ENCODE data around the gene CACNA2D3. TPM values are rescaled to one million over a fixed set of nuclear protein-coding genes. Genes with fewer than 3 reads are reported as not detected.
A peak's percentile ranks its signal among the peaks of the same experiment; 100 is the strongest.

CACNA2D3 gene
- total RNA-seq, 1 donor from 2014 or later = 0.70 TPM

DNA sequence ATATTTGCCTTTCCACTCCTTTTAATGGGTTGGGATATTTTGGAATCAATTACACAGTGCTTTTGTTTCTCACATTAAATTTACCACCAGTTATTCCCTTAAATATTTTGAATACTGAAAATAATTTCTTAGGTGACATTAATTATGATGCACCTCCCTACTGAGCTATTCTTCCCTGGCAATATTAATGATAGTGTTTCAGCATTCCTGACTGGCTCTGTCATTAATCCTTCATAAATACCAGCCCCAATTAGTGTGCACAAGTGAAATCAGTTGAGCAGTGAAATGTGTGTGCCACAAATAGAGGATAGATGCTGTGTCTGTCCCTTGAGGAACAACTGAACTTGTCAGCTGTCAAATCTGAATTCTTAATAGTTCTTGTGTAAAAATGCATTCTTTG lies 304.0 kb downstream of the CACNA2D3 start:
- H3K27me3 Mint-ChIP-seq (ENCODE audit: low read depth, unreplicated experiment) = peaks cover 2% of the 10 kb centered on the region
- Histone ChIP-seq H3K27ac (ENCODE audit: low read depth, low read length) (no peak overlapping the region), H3K4me2 (ENCODE audit: low read length) (no peak overlapping the region), H3K36me3 (ENCODE audit: insufficient read depth, low read length) (no peaks in the 10 kb centered on the region), H3K79me2 (ENCODE audit: insufficient read depth, low read length) (no peaks in the 10 kb centered on the region), H4K20me1 (ENCODE audit: insufficient read depth, low read length) (no peaks in the 10 kb centered on the region), H3K9ac (ENCODE audit: low read length) (no peak overlapping the region), H3K9me3 (ENCODE audit: insufficient read depth, low read depth, low read length) (no peaks in the 10 kb centered on the region), H3K4me1 (ENCODE audit: insufficient read depth, low read length) (peaks cover 15% of the 10 kb centered on the region), H3K4me3 (ENCODE audit: insufficient read depth, low read depth, low read length) (no peak overlapping the region), H3K27me3 (ENCODE audit: insufficient read depth, low read length) (no peaks in the 10 kb centered on the region), H2AFZ (ENCODE audit: low read depth, low read length) (no peak overlapping the region)
- H3K27ac Mint-ChIP-seq (ENCODE audit: unreplicated experiment) = no peak overlapping the region
- H3K4me3 Mint-ChIP-seq (ENCODE audit: unreplicated experiment) = no peak overlapping the region
- DNase-seq (ENCODE audit: low read depth) = peak; percentile 4
- H3K36me3 Mint-ChIP-seq (ENCODE audit: low read depth, unreplicated experiment) = no peaks in the 10 kb centered on the region
- FAIRE-seq = no peak
- peaks cover 4% of the 10 kb centered on the region for H3K4me1 Mint-ChIP-seq (ENCODE audit: low read depth, unreplicated experiment)
- TF ChIP-seq EZH2 (IDR thresholded peaks at IDR 0.05; ENCODE audit: insufficient read depth, low read length) = no peak
- TF ChIP-seq, protein P1, sequence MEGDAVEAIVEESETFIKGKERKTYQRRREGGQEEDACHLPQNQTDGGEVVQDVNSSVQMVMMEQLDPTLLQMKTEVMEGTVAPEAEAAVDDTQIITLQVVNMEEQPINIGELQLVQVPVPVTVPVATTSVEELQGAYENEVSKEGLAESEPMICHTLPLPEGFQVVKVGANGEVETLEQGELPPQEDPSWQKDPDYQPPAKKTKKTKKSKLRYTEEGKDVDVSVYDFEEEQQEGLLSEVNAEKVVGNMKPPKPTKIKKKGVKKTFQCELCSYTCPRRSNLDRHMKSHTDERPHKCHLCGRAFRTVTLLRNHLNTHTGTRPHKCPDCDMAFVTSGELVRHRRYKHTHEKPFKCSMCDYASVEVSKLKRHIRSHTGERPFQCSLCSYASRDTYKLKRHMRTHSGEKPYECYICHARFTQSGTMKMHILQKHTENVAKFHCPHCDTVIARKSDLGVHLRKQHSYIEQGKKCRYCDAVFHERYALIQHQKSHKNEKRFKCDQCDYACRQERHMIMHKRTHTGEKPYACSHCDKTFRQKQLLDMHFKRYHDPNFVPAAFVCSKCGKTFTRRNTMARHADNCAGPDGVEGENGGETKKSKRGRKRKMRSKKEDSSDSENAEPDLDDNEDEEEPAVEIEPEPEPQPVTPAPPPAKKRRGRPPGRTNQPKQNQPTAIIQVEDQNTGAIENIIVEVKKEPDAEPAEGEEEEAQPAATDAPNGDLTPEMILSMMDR (IDR thresholded peaks at IDR 0.05; ENCODE audit: insufficient read depth, low read depth, low read length) = no peak
- no peaks in the 10 kb centered on the region for H3K9me3 Mint-ChIP-seq (ENCODE audit: unreplicated experiment)

DNA sequence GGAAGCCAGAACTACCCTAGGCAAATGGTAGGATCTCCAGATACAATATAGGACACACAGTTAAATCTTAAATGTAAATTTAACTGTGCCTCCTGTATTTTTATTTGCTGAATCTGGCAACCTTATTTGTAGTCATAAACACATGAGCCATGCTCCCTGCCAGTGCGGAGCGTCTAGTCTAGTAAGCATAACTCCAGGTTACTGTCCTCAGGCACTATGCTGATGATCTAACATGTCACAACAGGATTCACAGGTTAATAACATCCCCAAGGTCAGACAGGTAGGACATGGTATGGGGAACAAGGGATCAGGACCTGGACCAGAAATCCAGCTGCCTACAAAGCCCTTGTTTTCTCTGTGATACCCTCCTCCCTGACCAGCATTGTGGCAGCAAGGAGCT lies 305.1 kb downstream of the CACNA2D3 start:
- no peak for FAIRE-seq
- no peaks in the 10 kb centered on the region for H3K9me3 ChIP-seq (ENCODE audit: insufficient read depth, low read depth, low read length)
- H4K20me1 ChIP-seq (ENCODE audit: insufficient read depth, low read length) = no peaks in the 10 kb centered on the region
- peak overlapping the region; percentile 50 for H3K27ac ChIP-seq (ENCODE audit: low read depth, low read length)
- H3K4me1 ChIP-seq (ENCODE audit: insufficient read depth, low read length) = peaks cover 15% of the 10 kb centered on the region
- H3K4me2 ChIP-seq (ENCODE audit: low read length) = peak overlapping the region; percentile 78
- peaks cover 4% of the 10 kb centered on the region for H3K4me1 Mint-ChIP-seq (ENCODE audit: low read depth, unreplicated experiment)
- no peaks in the 10 kb centered on the region for H3K9me3 Mint-ChIP-seq (ENCODE audit: unreplicated experiment)
- peaks cover 2% of the 10 kb centered on the region for H3K27me3 Mint-ChIP-seq (ENCODE audit: low read depth, unreplicated experiment)
- H3K27me3 ChIP-seq (ENCODE audit: insufficient read depth, low read length) = no peaks in the 10 kb centered on the region
- TF ChIP-seq, protein P1 (IDR thresholded peaks at IDR 0.05; ENCODE audit: insufficient read depth, low read depth, low read length) = no peak
- TF ChIP-seq EZH2 (IDR thresholded peaks at IDR 0.05; ENCODE audit: insufficient read depth, low read length) = no peak
- H3K36me3 ChIP-seq (ENCODE audit: insufficient read depth, low read length) = no peaks in the 10 kb centered on the region
- no peak overlapping the region for H3K4me3 Mint-ChIP-seq (ENCODE audit: unreplicated experiment)
- H3K9ac ChIP-seq (ENCODE audit: low read length) = peak overlapping the region; percentile 46
- no peak overlapping the region for H3K4me3 ChIP-seq (ENCODE audit: insufficient read depth, low read depth, low read length)
- H3K79me2 ChIP-seq (ENCODE audit: insufficient read depth, low read length) = no peaks in the 10 kb centered on the region
- no peak overlapping the region for H3K27ac Mint-ChIP-seq (ENCODE audit: unreplicated experiment)
- no peak for DNase-seq (ENCODE audit: low read depth)
- H3K36me3 Mint-ChIP-seq (ENCODE audit: low read depth, unreplicated experiment) = no peaks in the 10 kb centered on the region
- no peak overlapping the region for H2AFZ ChIP-seq (ENCODE audit: low read depth, low read length)

DNA sequence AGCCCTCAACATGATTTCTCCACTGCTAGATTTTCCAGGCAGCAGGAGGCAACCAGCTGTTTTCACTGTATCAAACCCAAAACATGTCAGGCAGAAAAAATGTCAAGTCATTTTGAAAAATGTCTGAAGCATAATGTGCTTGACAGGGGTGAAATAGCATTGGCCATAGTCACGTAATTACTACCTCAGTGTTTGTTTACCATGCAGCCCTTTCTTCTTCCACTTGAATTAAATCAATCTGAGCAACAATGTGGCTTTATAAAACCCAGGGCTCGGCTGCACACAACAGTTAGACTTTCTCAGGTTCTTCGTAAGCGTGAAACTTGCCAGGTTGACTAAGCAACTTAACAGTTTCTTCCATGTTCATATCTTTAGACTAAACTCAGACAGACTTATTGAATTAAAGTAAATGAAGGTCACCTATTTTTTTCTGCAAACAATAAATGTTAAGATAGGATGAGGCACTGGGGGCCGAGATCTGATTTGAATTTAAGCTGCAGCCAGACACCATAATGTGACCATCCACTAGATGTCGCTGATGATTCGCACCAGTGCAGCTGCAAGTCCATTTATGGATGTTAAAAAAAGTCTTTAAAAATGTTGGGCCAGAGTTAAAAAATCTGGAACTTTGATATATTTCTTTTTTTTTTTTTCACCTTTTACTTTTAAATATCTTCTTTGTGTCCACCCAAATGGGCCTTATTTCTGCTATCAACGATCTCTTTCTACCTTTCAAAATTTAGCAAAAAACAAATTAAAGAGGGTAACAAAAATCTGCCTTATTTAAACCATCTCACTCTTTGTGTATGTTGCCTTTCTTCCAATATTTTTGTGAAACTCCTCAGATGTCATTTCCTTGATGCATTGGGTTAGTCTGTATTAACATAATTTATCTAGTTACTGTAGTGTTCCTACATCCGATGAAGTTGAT lies 305.9 kb downstream of the CACNA2D3 start:
- Mint-ChIP-seq H3K9me3 (ENCODE audit: unreplicated experiment) (no peaks in the 10 kb centered on the region), H3K4me1 (ENCODE audit: low read depth, unreplicated experiment) (peaks cover 4% of the 10 kb centered on the region), H3K4me3 (ENCODE audit: unreplicated experiment) (no peak overlapping the region), H3K27ac (ENCODE audit: unreplicated experiment) (peak overlapping the region; percentile 55), H3K27me3 (ENCODE audit: low read depth, unreplicated experiment) (peaks cover 5% of the 10 kb centered on the region), H3K36me3 (ENCODE audit: low read depth, unreplicated experiment) (no peaks in the 10 kb centered on the region)
- FAIRE-seq (no peak), DNase-seq (ENCODE audit: low read depth) (peak; percentile 80)
- peaks cover 15% of the 10 kb centered on the region for H3K4me1 ChIP-seq (ENCODE audit: insufficient read depth, low read length)
- peak overlapping the region; percentile 46 for H3K9ac ChIP-seq (ENCODE audit: low read length)
- peak overlapping the region; percentile 20 for H3K4me3 ChIP-seq (ENCODE audit: insufficient read depth, low read depth, low read length)
- no peaks in the 10 kb centered on the region for H3K36me3 ChIP-seq (ENCODE audit: insufficient read depth, low read length)
- no peaks in the 10 kb centered on the region for H3K9me3 ChIP-seq (ENCODE audit: insufficient read depth, low read depth, low read length)
- no peak overlapping the region for H2AFZ ChIP-seq (ENCODE audit: low read depth, low read length)
- H3K79me2 ChIP-seq (ENCODE audit: insufficient read depth, low read length) = no peaks in the 10 kb centered on the region
- no peak for TF ChIP-seq EZH2 (IDR thresholded peaks at IDR 0.05; ENCODE audit: insufficient read depth, low read length)
- TF ChIP-seq, protein P1 (IDR thresholded peaks at IDR 0.05; ENCODE audit: insufficient read depth, low read depth, low read length) = peak; percentile 93
- no peaks in the 10 kb centered on the region for H4K20me1 ChIP-seq (ENCODE audit: insufficient read depth, low read length)
- peak overlapping the region; percentile 50 for H3K27ac ChIP-seq (ENCODE audit: low read depth, low read length)
- H3K27me3 ChIP-seq (ENCODE audit: insufficient read depth, low read length) = no peaks in the 10 kb centered on the region
- H3K4me2 ChIP-seq (ENCODE audit: low read length) = peak overlapping the region; percentile 78
